ENCODE data around the gene OR10C1.

DNA sequence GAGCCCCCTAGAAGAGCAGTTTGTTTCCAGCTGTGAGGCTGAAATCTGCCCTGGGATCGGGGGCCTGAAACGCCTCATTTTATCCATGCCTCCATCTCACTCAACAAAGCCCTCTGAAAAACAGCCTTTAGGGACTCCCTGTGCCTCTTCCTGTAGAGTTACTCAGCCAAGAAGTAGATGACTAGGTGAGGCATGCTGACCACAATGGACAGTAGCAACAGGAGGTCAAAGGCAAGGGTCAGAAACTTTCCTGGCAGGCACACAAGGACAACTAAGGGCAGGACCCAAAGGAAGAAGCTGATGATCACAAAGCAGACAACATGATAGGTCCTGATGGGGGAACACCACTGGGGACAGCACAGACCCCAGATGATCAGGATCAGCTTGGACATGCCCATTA is 35.9 kb downstream of the OR10C1 start:
- TF ChIP-seq CTCF (IDR thresholded peaks at IDR 0.05; ENCODE audit: low read depth, low read length) (no peak), POLR2A (IDR thresholded peaks at IDR 0.05; ENCODE audit: extremely low read depth, insufficient read length) (no peak), MAX (IDR thresholded peaks at IDR 0.05; ENCODE audit: low read depth, low read length) (no peak), MYC (IDR thresholded peaks at IDR 0.05; ENCODE audit: low read depth, low read length) (no peak)

All from NB4 (cell line).